HG03354 (cell line): Measurements from ENCODE around the gene TRIM50.

Source experiments
- ATAC-seq: cut with Tn5 transposase; IDR thresholded peaks from one replicate; pipeline ENCODE4 v1.9.1; 2021; ENCODE audit warnings: mild to moderate bottlenecking; ENCODE audit not compliant: unreplicated experiment, poor library complexity, severe bottlenecking

TRIM50 gene

GRCh38 chr7:73266719-73267368, 61.0 kb downstream of the TRIM50 start:
- peak; percentile 74 for ATAC-seq
